MM.1S (cell line): ENCODE data around the gene PHLDA1.

Source experiments
- DNase-seq: peaks from one replicate; pipeline ENCODE4 v3.0.0-alpha.2; 2015
- H2AFZ ChIP-seq: fragments of 300-600 bp; sonication (generic); 2 replicates; pipeline ENCODE4 v1.6.0; 2016; ENCODE audit warnings: antibody characterized with exemption, low read length
- H3F3A ChIP-seq: fragments of 300-600 bp; sonication (generic); 2 replicates; pipeline ENCODE4 v1.6.1; 2016; ENCODE audit warnings: mild to moderate bottlenecking, antibody characterized with exemption, low read length, moderate library complexity, mixed read lengths; ENCODE audit not compliant: insufficient read depth
- H3K27ac ChIP-seq: fragments of 300-600 bp; sonication (generic); 2 replicates; pipeline ENCODE4 v1.5.1; 2016; ENCODE audit warnings: mild to moderate bottlenecking, low read length
- H3K27me3 ChIP-seq: fragments of 300-600 bp; sonication (generic); replicated peaks from 2 replicates; pipeline ENCODE4 v1.6.0; 2016; ENCODE audit warnings: low read length; ENCODE audit not compliant: insufficient read depth
- H3K36me3 ChIP-seq: fragments of 300-600 bp; sonication (generic); replicated peaks from 2 replicates; pipeline ENCODE4 v1.6.1; 2016; ENCODE audit warnings: mild to moderate bottlenecking, low read length, mixed read lengths; ENCODE audit not compliant: insufficient read depth
- H3K4me1 ChIP-seq: fragments of 300-600 bp; sonication (generic); 2 replicates; pipeline ENCODE4 v1.6.1; 2016; ENCODE audit warnings: low read length, mixed read lengths
- H3K4me2 ChIP-seq: fragments of 300-600 bp; sonication (generic); 2 replicates; pipeline ENCODE4 v1.6.0; 2016; ENCODE audit warnings: low read depth, low read length
- H3K4me3 ChIP-seq: fragments of 300-600 bp; sonication (generic); 2 replicates; pipeline ENCODE4 v1.5.1; 2016; ENCODE audit warnings: low read length, mixed read lengths
- H3K79me2 ChIP-seq: fragments of 300-600 bp; sonication (generic); 2 replicates; pipeline ENCODE4 v1.6.1; 2016; ENCODE audit warnings: mixed run types, low read length, mixed read lengths
- H3K9ac ChIP-seq: fragments of 300-600 bp; sonication (generic); 2 replicates; pipeline ENCODE4 v1.6.1; 2016; ENCODE audit warnings: low read length, mixed read lengths
- H3K9me2 ChIP-seq: fragments of 300-600 bp; sonication (generic); replicated peaks from 2 replicates; pipeline ENCODE4 v1.6.1; 2016; ENCODE audit warnings: mild to moderate bottlenecking, low read length, mixed read lengths; ENCODE audit not compliant: insufficient read depth
- H3K9me3 ChIP-seq: fragments of 300-600 bp; sonication (generic); replicated peaks from 2 replicates; pipeline ENCODE4 v1.6.1; 2016; ENCODE audit warnings: mild to moderate bottlenecking, low read length, mixed read lengths; ENCODE audit not compliant: insufficient read depth
- H4K20me1 ChIP-seq: fragments of 300-600 bp; sonication (generic); 2 replicates; pipeline ENCODE4 v1.6.1; 2016; ENCODE audit warnings: mild to moderate bottlenecking, low read length, moderate library complexity, mixed read lengths; ENCODE audit not compliant: insufficient read depth
- CTCF ChIP-seq: fragments of 300-600 bp; sonication (generic); IDR thresholded peaks from 2 replicates; pipeline ENCODE4 v1.5.1; 2016; ENCODE audit warnings: antibody characterized with exemption, low read length, mixed read lengths
- EZH2 ChIP-seq: fragments of 300-600 bp; sonication (generic); optimal IDR thresholded peaks from 2 replicates; pipeline ENCODE3; 2017; ENCODE audit warnings: low read depth, mild to moderate bottlenecking, antibody characterized with exemption, low read length, mixed read lengths
- EZH2phosphoT487 ChIP-seq: fragments of 300-600 bp; sonication (generic); IDR thresholded peaks from 2 replicates; pipeline ENCODE4 v1.6.1; 2018; ENCODE audit warnings: antibody characterized with exemption, low read length

PHLDA1 gene

GRCh38 chr12:76031414-76032042, at the start of gene PHLDA1:
Gene PHLDA1, minus strand, starts transcription at chr12:76031776.
- peak; percentile 98 for DNase-seq
- no peaks in the 10 kb centered on the region for H3K9me2 ChIP-seq
- H3K9me3 ChIP-seq, result no peaks in the 10 kb centered on the region
- peak within 1 kb of the TSS; percentile 94 for H2AFZ ChIP-seq
- H3K4me2 ChIP-seq, result peak within 1 kb of the TSS; percentile 90
- H3F3A ChIP-seq, result peaks cover 28% of the 10 kb centered on the region
- H3K4me3 ChIP-seq, result peak within 1 kb of the TSS; percentile 96
- no peaks in the 10 kb centered on the region for H3K36me3 ChIP-seq
- H3K79me2 ChIP-seq, result peaks cover 35% of the 10 kb centered on the region
- H3K9ac ChIP-seq, result peak within 1 kb of the TSS; percentile 94
- H3K27ac ChIP-seq, result peak within 1 kb of the TSS; percentile 90
- H3K27me3 ChIP-seq, result no peaks in the 10 kb centered on the region
- H3K4me1 ChIP-seq, result peaks cover 19% of the 10 kb centered on the region
- H4K20me1 ChIP-seq, result no peaks in the 10 kb centered on the region
- no peak for TF ChIP-seq EZH2
- TF ChIP-seq CTCF, result peak; percentile 63

- H3K9me3 ChIP-seq, result no peaks in the 10 kb centered on the region
- H3K4me2 ChIP-seq, result no peak overlapping the region
- peaks cover 10% of the 10 kb centered on the region for H3F3A ChIP-seq
- peaks cover 70% of the 10 kb centered on the region for H4K20me1 ChIP-seq
- no peak overlapping the region for H3K9ac ChIP-seq
- H3K27me3 ChIP-seq, result no peaks in the 10 kb centered on the region
- H3K36me3 ChIP-seq, result no peaks in the 10 kb centered on the region
- no peak overlapping the region for H2AFZ ChIP-seq
- H3K9me2 ChIP-seq, result no peaks in the 10 kb centered on the region
- H3K27ac ChIP-seq, result no peak overlapping the region
- TF ChIP-seq CTCF, result peak; percentile 28; the same call in 1 of the 2 replicates
- TF ChIP-seq EZH2, result no peak
- H3K4me3 ChIP-seq, result no peak overlapping the region
- peaks cover 17% of the 10 kb centered on the region for H3K4me1 ChIP-seq
- H3K79me2 ChIP-seq, result peaks cover 85% of the 10 kb centered on the region
- DNase-seq, result no peak
Measured at GRCh38 chr12:76080729-76081415, 49.3 kb upstream of the PHLDA1 start.

- no peaks in the 10 kb centered on the region for H3K27me3 ChIP-seq
- TF ChIP-seq CTCF, result no peak
- no peak for TF ChIP-seq EZH2phosphoT487
- TF ChIP-seq EZH2, result no peak
- H3K79me2 ChIP-seq, result peaks cover 92% of the 10 kb centered on the region
- no peak overlapping the region for H3K9ac ChIP-seq
- H2AFZ ChIP-seq, result no peak overlapping the region
- no peaks in the 10 kb centered on the region for H3K36me3 ChIP-seq
- H3F3A ChIP-seq, result peaks cover 6% of the 10 kb centered on the region
- H3K4me2 ChIP-seq, result no peak overlapping the region
- DNase-seq, result no peak
- H3K4me1 ChIP-seq, result peaks cover 15% of the 10 kb centered on the region
- H3K9me2 ChIP-seq, result no peaks in the 10 kb centered on the region
- H3K9me3 ChIP-seq, result no peaks in the 10 kb centered on the region
- no peak overlapping the region for H3K27ac ChIP-seq
- no peak overlapping the region for H3K4me3 ChIP-seq
- peaks cover 77% of the 10 kb centered on the region for H4K20me1 ChIP-seq
Measured at GRCh38 chr12:76080017-76080728, 48.6 kb upstream of the PHLDA1 start.
